Stimulated activated CD4-positive, alpha-beta T cell treated with anti-CD3 and anti-CD28 coated beads, Interleukin-2, amount 100 ng/mL, for 4 hours (primary cell): ENCODE results near the gene DTX2.
"Not testable (repeated sequence)": the region's sequence is repeated elsewhere in the genome, so short reads cannot be mapped to it uniquely, and the experiment has no call there.

Experiments
- DNase-seq: peaks from one replicate; pipeline ENCODE4 v3.0.0-alpha.2; 2020; ENCODE audit warnings: low read depth

The DTX2 gene

DNA sequence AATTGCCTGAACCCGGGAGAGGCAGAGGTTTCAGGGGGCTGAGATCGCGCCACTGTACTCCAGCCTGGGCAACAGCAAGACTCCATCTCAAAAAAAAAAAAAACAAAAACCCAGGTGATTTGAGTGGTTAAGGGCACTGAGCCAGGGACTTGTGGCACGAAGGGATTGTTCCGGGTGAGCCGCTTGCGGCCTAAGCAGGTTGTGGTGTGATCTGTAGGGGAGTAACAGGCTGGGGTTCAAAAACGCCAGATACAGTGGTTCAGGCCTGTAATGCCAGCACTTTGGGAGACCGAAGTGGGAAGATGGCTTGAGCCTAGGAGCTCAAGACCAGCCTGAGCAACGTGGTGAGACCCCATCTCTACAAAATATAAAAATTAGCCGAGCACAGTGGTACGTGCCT is 17.7 kb upstream of the DTX2 start:
- not testable (repeated sequence) for DNase-seq

DNA sequence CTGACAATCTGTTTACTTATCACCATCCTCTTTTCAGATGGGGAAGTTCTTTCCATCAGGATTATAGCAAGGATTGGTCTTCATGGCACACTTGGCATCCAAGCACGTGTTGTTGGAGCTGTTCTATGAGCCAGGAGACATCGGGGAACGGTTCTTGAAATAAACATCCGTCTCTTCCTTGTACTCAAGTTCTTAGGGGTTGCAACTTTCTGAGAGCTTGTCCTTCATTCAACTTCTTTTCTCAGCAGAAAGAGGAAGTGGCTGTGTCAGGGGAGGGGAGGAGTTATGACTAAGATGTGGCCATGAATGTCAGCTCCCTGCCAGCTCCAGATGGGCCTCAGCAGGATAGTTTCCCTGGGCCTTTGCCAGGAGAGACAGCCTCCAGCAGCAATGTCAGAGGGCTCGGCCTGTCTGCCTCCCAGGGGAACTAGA is 15.9 kb upstream of the DTX2 start:
- not testable (repeated sequence) for DNase-seq

DNA sequence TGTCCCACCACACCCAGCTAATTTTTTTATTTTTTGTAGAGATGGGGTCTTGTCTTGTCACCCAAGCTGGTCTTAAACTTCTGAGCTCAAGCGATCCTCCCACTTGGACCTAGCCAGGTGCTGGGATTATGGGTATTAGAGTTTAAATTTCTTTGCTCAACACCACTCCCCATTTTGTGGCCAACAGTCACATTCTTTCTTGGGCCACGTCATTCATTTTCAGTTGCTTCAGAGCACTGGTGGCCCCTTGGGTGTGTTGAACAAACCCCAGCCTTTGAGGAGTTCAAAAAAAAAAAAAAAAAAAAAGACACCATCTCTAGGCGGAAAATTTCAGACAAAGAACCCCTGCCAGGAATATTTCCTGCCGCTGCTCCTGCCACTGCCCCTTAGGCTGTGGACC is 4.5 kb upstream of the DTX2 start:
- not testable (repeated sequence) for DNase-seq

DNA sequence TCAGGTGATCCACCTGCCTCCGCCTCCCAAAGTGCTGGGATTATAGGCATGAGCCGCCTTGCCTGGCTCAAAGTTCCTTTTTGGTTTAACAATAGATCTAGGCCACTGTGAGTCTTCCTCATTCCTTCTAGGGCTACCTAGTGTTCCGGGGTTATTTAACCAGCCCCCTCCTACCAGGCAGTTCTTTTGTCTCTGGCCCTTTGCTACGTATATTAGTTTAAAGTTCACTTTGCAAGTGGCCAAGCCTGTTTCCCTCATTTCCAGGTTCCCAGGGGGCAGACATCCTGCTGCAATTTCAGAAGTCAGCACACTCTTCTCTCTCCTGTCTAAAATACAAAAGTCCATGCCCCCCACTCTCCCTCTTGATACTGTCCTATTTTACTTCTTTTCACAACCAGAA is 3.0 kb upstream of the DTX2 start:
- DNase-seq: not testable (repeated sequence)

DNA sequence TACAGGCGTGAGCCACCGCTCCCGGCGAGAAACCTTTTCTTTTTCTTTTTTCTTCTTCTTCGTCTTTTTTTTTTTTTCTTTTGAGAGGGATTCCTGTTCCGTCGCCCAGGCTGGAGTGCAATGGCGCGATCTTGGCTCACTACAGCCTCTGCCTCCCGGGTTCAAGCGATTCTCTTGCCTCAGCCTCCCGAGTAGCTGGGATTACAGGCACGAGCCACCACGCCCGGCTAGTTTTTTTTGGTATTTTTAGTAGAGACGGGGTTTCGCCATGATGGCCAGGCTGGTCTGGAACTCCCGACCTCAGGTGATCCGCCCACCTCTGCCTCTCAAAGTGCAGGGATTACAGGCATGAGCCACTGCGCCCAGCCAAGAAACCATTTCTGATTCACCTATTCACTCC is 742 bp upstream of the DTX2 start:
- not testable (repeated sequence) for DNase-seq

DNA sequence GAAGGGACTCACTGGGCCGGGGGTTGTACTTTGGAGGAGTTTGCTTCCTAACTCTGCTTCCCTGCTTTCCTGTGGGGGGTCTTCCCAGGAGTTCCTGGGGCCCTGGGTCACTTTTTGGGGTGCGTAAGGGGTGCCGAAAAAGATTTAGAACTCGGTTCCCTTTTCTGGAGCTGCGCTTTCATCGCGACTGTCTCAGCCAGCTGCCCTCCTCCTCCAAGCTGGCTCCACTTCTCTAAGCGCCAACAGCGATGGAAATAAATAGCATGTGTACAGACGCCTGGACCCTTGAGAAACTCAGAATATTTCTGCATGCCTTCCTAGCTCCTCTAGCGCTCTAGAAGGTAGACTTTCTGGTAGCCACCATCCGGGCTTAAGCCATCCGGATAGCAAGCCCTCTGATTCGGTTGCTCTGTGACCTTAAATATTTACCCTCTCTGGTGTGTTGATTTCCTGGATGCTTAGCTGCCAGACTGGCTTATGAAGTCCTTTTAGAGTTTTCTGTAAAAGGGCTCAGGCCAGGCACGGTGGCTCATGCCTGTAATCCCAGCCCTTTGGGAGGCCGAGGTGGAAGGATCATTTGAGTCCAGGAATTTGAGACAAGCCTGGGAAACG is 868 bp downstream of the DTX2 start:
- DNase-seq: not testable (repeated sequence)

DNA sequence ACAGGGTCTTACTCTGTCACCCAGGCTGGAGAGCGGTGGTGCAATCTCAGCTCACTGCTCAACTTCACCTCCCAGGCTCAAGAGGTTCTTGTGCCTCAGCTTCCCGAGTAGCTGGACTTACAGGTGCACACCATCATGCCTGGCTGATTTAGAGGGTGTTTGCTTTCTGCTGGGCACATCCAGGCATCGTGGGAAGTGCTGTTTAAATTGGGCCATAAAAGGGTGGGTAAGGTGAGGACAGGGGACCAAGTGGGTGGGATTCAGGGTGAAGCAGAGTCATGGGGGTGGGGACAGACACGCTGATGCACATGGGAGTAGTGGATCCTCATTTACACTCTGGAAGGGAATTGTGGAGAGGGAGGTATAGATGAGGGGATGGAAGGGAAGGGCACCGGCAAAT is 3.5 kb downstream of the DTX2 start:
- not testable (repeated sequence) for DNase-seq

DNA sequence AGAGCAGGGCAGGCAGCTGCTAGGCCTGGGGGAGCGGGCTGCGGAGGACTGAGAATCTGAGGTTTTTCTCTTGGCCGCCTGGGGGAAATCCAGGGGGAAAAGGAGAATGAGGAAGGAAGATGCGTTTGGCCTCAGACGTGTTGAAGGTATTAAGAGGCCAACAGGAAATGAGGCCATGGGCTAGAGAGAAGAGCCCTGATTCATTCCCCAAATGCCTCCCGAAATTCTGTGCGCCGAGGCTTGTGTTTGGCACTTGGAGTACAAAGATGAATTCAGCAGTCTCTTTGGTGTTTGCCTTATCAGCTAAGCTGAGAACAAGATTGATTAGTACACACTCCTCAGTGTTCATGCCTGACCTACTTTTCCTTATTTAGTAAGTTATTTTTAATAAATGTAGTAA is 4.4 kb downstream of the DTX2 start:
- not testable (repeated sequence) for DNase-seq

DNA sequence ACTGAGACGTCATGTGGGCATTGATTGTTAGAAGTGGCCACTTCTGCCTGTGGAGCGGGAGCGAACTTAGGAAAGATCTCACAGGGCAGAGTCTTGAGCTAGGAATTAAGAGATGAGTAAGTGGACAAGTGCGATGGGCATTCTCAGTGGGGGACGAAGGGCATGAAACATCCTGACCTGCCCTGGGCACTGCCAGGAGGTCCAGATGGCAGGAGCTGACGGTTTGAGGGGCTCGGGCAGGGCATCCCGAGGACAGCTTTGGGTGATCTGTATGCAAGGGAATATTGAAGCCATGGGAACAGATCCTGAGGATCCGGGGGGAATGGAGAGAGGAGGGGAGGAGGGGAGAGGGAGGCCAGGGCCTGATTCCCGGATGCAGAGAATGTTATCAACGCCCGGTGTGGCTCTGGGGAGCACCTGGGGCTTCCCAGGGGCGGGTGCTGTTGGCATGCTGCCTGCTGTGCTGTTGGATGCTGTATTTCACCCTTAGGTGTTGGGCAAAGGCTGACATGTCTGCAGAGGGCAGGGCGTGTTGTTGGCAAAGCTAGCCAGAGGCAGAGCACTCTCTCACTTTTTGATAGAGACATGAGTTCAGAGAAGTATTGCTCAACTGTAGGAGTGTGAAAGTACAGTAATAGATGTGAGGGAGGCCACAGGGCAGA is 6.4 kb downstream of the DTX2 start:
- DNase-seq: not testable (repeated sequence)

DNA sequence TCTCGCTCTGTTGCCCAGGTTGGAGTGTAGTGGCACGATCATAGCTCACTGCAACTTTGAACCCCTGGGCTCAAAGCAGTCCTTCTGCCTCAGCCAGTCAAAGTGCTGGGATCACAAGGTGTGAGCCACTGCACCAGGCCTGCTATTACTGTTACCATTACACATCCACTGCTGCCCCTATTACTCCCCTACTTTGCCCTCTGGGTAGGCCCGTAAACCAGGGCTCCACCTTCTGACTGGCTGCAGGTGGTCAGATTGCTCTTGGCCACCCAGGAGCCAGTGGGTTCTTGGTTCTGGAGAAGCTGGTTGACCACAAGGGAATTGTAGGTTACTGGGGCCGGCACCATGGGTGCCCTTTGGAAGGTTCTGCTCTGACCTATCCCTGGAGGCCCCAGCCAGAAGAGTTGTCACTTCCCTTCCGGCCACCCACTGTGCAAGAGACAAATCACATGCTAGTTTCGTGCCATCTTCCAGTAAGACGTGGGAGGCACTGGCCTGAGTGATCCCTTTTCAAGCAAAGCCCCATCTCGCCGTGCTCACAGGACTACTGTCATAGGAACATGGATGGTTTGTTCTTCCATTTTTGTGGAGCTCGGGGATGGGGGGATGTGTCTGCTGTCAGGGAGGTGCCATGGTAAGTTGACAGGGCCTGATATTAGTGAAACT is 10.2 kb downstream of the DTX2 start:
- DNase-seq: not testable (repeated sequence)

DNA sequence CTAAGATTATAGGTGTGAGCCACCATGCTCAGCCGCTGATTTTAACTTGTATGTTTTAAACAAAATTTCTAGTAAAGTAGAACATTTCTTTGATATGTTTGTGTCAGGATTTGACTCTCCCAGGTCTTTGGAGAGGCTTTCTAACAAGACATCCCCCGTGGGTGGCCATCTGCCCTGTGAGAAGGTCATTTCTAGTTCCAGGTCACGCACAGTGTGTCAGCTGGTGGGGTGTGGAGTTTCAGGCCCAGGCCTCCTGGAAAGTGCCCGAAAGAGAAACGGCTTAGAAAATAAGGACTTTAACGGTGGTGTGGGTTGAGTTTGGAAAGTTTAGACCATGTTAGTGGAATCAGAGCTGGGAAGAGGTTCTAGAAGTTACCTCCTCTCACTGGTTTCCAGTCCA is 11.6 kb downstream of the DTX2 start:
- not testable (repeated sequence) for DNase-seq

DNA sequence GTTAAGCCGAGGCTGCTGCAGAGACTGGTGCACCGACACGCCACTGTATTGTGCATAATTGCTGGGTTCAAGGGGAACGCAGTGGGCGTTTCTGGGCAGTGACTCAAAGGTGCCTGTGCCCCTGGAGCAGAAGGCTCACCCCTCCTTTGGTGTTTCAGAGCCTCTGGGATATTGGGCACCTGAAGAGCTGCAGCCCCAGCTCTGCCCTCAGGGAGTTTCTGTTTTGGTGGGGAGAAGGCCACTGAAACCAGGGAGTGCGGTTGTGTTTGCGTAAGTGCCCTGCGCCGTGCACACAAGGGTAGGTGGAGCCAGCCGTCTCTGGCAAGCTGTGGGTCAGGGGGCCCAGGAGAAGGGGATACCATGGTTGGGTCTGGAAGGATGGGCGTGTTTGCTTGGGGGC is 14.8 kb downstream of the DTX2 start:
- not testable (repeated sequence) for DNase-seq

DNA sequence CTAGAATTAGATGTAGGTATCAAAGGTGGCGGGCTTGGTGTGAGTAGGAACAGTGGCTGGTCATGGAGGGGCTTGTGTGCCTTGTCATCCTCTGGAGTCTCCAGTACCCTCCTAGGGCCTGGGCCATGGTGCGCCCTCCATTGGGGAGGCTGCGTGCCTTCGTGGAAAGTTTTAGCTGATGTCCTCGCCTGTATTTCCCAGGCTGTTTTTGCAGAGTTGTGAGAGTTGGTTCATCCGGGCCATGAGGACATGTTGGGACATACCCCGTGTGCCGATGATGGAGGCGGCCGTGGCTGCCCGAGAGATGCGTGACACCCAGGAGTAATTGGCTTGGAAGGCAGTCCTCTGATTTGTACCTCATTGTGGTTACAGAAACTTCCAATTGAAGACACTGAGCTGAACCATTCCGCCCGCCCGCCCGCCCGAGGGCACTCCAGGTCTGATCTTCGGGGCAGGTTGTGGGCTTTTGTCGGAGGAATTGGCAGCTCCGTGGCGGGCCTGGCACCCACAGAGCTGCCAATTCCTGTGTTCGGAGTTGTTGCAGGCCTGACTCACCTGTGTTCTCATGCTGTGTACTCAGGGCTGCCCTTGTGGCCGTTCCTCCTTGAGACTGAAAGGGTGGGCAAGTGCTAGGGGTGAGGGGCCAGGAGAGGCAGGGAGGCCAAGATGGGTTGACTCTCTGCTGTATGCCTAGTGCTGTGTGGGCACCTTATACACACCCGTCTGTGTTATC is 15.4 kb downstream of the DTX2 start:
- not testable (repeated sequence) for DNase-seq

DNA sequence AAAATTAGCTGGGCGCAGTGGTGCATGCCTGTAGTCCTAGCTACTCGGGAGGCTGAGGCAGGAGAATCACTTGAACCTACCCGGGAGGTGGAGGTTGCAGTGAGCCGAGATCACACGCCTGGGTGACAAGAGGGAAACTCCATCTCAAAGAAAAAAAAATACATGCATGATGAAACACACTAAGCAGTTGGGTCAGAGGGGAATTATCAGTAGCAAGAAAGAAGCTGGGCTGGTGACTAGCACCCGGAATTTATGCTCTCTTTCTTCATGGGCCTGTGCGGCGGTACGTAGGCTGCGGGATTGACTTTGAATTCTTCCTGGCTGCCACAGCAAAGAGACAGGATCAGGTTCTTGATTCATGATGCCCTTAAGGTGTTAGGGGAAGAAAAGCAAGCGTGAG is 18.1 kb downstream of the DTX2 start:
- DNase-seq: not testable (repeated sequence)

DNA sequence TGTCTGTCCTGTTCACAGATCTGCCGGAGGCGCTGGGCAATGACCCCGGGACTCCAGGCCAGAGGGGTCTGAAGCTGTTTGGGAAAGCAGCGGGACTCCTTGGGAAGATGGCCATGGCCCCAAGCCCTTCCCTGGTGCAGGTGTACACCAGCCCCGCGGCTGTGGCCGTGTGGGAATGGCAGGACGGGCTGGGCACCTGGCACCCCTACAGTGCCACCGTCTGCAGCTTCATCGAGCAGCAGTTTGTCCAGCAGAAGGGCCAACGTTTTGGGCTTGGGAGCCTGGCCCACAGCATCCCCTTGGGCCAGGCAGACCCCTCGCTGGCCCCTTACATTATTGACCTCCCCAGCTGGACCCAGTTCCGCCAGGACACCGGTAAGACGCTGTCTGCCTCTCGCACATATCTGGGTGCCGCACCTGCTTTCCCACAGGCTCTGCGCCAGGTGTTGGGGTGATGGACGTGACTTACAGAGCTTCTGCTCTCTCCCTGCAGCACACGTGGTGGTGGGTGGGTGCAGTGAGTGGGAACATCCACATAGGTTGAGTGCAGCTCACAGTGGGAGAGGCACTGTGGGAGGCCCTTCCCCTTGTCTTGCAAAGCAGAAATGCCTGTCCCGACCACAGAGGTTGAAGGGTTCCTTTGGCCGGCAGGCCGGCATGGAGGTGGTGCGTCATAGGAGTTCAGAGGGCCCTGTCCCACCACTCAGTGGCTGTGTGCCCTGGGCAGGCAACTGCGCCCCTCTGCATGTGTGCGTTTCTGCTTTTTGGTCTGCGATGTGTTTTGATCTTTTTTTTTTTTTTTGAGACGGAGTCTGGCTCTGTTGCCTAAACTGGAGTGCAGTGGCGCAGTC is 19.1 kb downstream of the DTX2 start:
- DNase-seq: not testable (repeated sequence)

DNA sequence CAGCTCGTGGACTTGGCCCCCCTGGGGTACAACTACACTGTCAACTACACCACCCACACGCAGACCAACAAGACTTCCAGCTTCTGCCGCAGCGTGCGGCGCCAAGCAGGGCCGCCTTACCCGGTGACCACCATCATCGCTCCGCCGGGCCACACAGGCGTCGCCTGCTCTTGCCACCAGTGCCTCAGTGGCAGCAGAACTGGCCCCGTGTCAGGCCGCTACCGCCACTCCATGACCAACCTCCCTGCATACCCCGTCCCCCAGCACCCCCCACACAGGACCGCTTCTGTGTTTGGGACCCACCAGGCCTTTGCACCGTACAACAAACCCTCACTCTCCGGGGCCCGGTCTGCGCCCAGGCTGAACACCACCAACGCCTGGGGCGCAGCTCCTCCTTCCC is 21.2 kb downstream of the DTX2 start:
- not testable (repeated sequence) for DNase-seq

DNA sequence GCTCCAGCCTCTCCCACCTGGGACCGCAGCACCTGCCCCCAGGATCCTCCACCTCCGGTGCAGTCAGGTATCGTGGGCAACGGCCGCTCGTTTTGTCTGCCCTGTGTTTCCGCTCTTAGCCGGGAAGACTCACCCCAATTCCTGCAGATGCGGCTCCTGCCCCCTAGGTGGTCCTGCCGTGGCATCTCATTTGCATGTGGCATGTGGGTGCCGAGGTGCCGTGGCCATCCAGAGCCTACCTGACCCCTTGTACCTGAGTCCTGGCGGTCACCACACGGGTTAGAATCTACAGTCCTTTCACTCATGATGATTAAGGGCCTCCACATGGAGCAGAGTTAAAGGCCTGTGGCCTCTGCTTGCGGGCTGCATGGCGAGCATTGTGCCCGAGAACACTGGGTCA is 21.6 kb downstream of the DTX2 start:
- DNase-seq: not testable (repeated sequence)

DNA sequence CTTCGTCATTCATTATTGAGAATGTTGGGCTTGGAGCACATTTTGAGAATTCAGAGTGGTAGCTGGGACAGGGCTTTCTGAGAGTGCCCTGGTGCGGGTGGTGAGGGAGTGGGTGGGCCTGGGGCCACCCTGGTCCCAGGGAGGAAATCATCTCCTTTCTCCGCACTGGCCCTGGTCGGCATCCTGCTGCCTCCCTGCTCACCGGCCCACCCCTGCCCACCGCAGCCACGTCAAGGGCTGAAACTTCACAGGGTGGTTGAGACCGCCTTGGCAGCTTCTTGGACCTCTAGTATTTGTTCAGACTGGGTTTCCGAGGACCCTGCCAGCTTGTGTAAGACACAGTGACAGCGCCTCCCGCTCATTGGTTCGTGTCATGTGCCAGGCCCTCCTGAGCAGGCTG is 22.9 kb downstream of the DTX2 start:
- DNase-seq: not testable (repeated sequence)

DNA sequence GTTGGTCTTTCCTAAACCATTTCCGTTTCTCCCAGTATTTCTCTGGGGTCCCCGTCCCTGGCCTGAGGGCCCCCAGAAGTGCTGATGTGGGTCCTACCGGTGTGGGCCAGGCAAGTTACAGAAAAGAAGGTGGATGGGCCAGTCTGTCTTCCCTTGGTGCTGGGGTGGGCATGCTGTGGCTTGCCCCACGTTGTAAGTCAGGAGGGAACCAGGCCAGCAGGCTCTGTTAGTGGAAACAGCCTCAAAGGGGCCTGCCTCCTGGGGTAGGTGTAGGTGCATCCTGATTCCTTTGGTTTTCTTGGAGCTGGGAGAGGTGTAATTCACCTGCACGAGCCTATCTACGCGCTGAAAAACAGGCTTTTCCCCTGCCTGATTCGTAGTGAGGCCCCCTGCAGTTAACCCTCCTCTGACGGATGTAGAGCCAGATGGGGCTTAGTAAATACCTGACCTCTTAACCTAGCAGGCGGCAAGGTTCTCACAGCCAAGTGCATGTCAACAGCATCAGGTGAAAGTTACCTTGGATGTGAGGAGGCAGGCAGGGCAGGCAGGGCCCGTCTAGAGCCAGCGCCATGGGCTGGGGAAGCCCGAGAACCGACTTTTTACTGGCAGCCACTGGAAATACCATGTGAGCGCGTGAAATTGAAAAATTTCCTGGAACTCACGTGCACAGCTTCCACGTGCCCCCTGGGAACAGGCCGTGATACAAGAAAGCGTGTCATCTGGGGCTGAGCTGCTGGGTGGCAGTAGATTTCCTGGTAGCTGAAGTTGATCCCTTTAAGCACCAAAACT is 24.5 kb downstream of the DTX2 start:
- not testable (repeated sequence) for DNase-seq

DNA sequence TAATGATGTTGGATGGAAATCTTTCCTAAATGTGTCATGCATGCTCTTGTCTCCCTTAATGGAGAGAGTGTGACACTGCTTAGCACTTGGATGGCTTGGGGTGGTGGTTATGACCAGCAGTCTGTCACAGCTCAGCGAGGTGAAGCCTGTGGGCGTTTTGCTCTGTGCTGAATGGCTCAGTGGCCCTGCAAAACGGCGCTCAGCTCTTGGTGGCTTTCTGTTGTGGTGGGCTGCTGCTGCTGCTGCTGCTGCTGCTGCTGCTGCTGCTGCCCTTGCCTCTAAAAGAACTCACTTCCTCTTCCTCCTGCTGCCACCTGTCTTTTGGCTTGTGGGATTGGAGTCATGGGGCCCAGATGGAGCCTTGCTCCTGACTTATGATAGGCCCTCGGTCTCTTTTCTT is 25.1 kb downstream of the DTX2 start:
- not testable (repeated sequence) for DNase-seq

DNA sequence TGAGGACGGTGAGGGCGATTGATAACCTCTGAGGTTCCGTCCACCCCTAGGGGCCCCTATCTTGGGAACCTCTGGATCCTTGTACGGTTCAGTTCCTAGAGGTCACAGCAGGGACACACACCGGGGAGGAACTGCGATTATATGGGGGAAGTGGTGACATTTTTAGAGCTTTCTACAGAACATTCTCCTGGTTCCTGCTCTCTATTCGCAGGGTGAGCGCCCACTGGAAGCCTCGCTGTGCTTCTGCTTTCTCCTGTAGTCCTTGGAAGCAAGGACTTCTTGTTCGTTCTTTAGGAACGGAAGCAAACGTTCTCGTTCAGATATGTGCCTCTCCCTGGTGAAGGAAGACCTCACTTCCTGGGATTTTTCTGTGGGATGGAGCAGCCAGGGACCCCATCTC is 26.5 kb downstream of the DTX2 start:
- DNase-seq: not testable (repeated sequence)
